Activated naive CD4-positive, alpha-beta T cell treated with anti-CD3 and anti-CD28 coated beads, Interleukin-2, amount 50 U/mL, for 16 hours (primary cell): ENCODE data around the gene TRIM24.

ENCODE experiments used
- DNase-seq: peaks from one replicate; pipeline ENCODE4 v3.0.0-alpha.2; 2020

The TRIM24 gene

GRCh38 chr7:138542183-138542582 is 82.1 kb downstream of the TRIM24 start:
- no peak for DNase-seq

- DNase-seq, result no peak
These were observed 83.7 kb downstream of the TRIM24 start for GRCh38 chr7:138543739-138544138.

DNA sequence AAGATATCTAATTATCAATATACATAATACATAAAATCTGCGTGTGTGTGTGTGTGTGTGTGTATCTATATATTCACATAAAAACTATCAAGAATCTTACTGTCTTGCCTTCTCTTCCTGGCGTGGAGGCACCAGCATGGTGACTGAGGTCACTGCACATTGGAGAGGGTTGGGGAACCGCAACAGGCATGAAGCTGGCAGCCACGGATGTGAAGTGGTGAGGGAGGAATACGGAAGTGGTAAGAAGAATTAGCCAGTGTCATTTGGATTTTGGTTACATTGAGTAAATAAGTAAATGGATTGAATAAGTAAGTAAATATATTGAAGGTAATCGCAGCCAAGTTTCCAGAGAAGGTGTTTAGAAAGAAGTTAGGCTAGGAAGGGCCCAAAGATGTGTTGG is 85.1 kb downstream of the TRIM24 start:
- DNase-seq, result no peak

- DNase-seq, result no peak
These were observed 86.1 kb downstream of the TRIM24 start for GRCh38 chr7:138546064-138546619.

- DNase-seq, result no peak
These were observed 86.8 kb downstream of the TRIM24 start for GRCh38 chr7:138546829-138547228.

- no peak for DNase-seq
These were observed 89.0 kb downstream of the TRIM24 start for GRCh38 chr7:138549082-138549481.

DNA sequence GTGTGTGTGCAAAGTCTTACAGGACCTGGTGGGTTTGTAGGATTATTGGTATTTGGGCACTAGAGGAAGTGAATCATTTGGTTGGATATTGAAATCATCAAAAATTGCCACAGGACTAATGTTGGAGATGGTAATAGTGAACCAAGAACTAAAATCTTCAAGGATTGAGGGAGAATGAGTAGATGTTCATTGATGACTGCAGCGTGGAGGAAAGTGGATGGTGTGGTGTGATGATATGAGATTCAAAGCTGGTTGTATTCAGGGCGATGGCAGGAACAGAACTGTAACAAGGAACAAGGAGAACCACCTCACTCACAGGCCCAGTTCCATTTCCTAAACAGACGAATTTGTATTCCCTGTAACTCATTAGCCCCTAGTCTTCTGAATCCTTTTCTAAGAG is 90.3 kb downstream of the TRIM24 start:
- DNase-seq, result no peak

- no peak for DNase-seq
These were observed 91.0 kb downstream of the TRIM24 start for GRCh38 chr7:138551102-138551501.

DNA sequence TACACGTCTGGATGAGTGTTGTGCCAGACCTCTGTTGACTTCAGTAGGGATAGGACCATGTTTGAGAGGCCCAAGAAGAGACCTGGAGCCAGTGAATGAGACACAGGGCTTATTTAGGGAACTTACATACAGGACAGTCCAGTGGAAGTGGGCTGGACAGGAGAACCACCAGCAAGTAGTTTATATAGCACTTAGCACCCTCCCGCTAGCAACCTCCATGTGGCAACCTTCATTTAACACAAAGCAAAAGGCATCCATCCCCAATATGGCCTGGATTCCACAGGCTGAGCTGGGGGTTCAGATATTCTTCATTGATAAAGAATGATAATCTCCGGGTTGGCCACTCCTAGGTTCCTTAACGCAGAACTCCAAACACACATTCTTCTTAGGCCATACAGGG is 93.7 kb downstream of the TRIM24 start:
- DNase-seq, result no peak

DNA sequence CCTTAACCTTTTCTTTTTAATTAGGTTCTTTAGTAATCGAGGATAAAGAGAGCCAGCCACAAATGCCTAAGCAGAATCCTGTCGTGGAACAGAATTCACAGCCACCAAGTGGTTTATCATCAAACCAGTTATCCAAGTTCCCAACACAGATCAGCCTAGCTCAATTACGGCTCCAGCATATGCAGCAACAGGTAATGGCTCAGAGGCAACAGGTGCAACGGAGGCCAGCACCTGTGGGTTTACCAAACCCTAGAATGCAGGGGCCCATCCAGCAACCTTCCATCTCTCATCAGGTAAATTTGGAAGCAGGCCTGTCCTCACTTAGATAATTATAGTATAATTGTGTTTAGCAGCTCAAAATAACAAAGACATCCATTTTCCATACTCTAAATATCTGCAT is 94.6 kb downstream of the TRIM24 start:
- DNase-seq, result no peak

- DNase-seq, result no peak
These were observed 95.6 kb downstream of the TRIM24 start for GRCh38 chr7:138555684-138556083.

DNA sequence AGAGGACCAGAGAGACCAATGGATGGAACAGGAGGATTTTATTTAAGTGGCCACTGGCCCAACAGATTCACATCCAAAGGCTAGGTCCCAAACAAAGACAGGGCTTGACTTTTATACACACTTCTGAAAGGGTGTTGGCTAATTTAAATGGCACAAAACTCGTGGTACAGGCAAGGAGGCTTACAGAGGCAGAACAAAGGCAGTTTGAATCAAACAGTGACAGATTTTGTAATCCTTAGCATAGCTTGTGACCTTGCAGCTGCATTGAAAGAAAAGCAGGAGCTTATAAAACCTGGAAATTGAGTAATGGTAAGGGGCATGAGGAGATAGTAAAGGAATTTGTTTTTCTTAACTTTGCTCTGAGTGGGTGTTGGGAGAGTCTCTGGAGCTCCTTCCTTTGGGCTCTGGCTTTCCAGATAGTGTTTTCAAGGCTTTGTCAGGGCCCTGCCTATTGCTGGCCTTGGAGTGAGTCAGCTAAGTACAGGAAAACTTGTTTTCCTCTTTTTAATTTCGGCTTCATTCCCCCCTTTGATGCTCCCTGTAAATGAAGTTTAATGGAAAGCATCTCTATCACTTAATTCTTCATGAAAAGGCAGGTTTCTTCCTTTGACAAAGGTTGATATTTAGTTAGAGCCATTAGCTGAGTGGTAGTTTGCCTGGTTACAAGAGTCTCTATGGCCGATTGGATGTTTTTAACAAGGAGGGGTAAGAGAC is 96.9 kb downstream of the TRIM24 start:
- DNase-seq, result no peak

DNA sequence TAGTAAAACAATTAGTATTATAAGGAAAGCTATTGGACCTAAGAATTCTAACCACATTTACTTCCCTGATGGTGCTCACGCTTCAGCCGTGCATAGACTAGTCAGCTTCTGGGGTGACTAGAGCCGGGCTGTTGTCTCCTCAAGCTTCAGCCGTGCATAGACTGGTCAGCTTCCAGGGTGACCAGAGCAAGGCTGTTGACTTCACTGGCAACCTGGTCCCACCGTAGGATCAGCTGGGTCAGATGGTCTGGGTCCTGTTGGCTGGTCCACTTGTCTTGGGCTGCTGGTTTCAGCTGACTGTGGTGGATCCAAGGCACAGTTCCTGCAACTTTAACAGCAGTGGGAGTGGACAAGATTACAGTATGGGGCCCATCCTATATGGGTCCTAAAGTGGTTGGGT is 99.4 kb downstream of the TRIM24 start:
- no peak for DNase-seq

DNA sequence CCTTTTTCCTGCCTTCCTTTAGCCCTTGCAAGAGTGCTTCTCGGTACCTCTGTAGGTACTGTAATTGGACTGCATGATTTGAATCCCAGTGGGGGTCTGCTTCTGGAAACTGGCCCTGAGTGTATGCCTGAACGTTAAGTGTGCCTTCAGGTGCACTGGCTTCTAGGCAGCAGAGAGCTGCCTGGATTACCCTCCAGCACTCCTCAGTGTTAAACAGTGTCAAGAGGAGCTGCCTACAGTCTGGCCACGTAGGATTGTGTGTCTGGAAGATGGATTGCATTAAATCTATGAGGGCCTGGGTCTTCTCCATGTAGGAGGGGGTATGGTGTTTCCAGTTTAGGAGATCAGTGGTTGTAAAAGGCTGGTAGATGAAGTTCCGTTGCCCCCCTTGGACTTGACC is 103.7 kb downstream of the TRIM24 start:
- no peak for DNase-seq

GRCh38 chr7:138564365-138564764 is 104.3 kb downstream of the TRIM24 start:
- DNase-seq, result no peak

DNA sequence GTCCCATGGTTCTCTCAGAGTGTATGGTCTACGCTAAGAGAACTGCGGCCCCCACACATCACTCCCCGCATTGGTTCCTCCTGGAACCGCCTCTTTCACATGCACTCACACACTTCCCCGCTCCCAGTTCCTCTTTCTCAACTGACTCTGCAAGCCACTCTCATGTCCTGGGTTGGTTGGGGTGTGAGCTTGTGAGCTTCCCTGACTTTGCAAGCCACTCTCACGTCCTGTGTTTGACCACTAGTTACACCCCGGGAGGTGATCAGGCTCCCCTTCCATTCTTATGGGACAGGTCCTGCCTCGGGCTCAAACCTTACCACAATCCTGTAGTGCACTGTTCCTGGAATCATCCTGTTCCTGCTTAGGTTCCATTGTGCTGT is 105.0 kb downstream of the TRIM24 start:
- no peak for DNase-seq

DNA sequence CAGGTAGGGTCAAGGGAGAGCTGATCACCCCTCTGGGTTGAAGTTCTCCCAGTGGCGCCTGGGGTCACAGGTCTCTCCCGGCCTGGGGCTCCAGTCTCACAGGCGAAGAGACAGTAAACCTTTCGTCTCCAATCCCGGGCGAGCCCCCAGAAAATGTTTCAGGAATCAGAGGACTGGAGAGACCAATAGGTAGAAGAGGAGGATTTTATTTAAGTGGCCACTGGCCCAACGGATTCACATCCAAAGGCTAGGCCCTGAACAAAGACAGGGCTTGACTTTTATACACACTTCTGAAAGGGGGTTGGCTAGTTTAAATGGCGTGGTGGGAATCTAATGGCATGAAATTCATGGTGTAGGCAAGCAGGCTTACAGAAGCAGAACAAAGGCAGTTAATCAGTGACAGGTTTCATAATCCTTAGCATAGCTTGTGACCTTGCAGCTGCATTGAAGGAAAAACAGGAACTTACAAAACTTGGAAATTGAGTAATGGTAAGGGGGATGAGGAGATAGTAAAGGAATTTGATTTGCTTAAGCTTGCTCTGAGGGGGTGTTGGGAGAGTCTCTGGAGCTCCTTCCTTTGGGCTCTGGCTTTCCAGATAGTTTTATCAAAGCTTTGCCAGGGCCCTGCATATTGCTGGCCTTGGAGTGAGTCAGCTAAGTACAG is 105.5 kb downstream of the TRIM24 start:
- no peak for DNase-seq

GRCh38 chr7:138568655-138569054 is 108.6 kb downstream of the TRIM24 start:
- no peak for DNase-seq

DNA sequence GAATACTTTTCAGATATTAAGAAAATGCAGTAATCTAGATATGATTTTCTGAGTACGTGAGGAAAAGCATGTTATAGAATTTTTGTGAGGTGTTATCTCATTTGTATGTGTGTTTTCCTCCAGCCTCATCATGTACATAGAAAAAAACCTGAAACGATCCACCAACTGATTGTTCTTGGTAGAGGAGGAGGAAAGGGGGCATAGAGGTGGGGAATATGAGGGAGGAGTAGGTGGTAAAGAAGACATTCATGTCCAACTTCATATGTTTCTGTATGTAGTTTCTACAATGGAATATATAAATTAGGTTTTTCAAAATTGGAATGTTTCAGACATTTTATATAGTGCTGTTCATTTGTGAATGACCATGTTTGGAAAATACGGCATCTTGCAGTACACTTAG is 109.4 kb downstream of the TRIM24 start:
- no peak for DNase-seq

GRCh38 chr7:138570715-138571114 is 110.7 kb downstream of the TRIM24 start:
- no peak for DNase-seq

GRCh38 chr7:138573741-138574140 is 113.7 kb downstream of the TRIM24 start:
- DNase-seq, result no peak

- DNase-seq, result no peak
These were observed 115.9 kb downstream of the TRIM24 start for GRCh38 chr7:138575897-138576428.

DNA sequence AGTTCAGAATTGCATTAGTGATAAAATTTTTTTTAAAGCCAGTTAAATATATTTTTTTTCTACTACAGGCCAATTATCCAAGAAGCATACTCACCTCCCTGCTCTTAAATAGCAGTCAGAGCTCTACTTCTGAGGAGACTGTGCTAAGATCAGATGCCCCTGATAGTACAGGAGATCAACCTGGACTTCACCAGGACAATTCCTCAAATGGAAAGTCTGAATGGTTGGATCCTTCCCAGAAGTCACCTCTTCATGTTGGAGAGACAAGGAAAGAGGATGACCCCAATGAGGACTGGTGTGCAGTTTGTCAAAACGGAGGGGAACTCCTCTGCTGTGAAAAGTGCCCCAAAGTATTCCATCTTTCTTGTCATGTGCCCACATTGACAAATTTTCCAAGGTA is 119.1 kb downstream of the TRIM24 start:
- DNase-seq, result no peak

DNA sequence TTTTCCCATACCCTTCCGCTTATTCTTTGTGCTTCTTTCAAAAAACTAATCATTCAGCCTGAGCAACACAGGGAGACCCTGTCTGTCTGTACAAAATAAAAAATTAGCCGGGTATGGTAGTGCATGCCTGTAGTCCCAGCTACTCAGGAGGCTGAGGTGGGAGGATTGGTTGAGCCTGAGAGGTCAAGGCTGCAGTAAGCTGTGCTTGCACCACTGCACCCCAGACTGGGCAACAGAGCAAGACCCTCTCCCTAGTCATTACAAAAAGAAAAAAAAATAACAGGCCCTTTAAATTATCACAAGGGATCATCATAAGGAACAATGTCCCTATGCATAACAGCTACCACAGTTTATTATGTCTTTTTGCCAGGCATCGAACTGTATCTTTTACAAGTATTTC is 119.6 kb downstream of the TRIM24 start:
- no peak for DNase-seq
